HG02973 (cell line): ENCODE results near the gene DDX49.
"Not testable (repeated sequence)": the region's sequence is repeated elsewhere in the genome, so short reads cannot be mapped to it uniquely, and the experiment has no call there.

Source experiments
- ATAC-seq: cut with Tn5 transposase; IDR thresholded peaks from one replicate; pipeline ENCODE4 v1.9.1; 2021; ENCODE audit warnings: moderate library complexity; ENCODE audit not compliant: unreplicated experiment

The DDX49 gene

GRCh38 chr19:18895824-18896341, 23.6 kb upstream of the DDX49 start, which contains the start of gene CERS1:
Gene CERS1, minus strand, starts transcription at chr19:18896158. Its CDS starts 86 bp downstream, at chr19:18896072.
- no peak for ATAC-seq

DNA sequence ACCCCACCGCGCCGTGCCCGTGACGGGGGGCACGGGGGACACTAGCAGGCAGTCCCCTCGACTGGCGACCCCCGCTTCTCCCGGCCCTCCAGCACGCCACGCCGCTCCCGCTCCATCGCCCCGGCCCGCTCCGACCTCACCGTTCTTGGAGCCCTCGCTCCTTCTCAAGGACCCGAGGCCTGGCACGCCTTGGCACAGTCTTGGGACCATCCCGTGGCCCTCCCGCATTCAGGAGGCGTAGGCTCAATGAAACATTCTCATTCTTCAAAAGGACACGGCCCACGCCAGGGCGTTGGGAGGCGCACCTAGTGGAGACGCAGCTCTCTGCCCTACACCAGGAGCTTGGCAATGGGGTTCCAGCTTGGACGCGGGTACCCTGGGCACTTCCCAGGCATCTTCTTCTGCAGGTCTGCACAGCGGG, 23.1 kb upstream of the DDX49 start:
- ATAC-seq, result no peak

DNA sequence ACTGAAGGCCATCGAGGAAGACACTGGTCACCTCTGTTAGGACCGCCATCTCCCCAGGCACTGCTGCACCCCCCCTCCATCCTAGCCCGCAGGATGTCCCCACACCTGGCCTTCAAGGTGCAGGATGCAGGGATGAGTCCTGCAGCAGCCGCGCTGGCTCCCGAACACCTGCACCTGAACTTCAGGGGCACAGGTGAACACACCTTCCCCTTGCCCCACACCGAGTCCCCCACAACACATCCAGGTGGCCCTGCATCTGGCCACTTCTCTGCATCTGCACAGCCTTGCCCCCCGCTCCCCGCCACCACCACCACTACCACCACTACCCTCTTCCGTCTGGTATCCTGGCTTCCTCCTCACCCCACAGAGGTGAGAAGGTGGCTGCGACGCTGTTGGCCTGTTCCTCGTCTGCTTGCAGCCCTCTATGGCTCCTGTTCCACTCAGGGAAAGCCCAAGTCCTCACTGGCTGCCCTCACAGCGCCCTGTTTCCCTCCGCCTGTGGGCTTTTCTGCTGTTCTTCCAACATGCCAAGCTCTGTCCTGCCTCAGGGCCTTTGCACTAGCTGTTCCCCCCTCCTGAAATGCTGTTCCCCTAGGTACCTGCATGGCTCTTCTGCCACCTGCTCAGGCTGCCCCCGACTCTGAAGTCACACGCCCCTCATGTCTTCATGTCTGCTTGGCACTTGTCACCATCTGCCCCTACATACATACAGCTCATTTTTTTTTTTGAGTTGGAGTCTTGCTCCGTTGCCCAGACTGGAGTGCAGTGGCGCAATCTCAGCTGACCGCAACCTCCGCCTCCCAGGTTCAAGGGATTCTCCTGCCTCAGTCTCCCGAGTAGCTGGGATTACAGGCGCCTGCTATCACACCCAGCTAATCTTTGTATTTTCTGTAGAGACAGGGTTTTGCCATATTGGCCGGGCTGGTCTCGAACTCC, 22.2 kb upstream of the DDX49 start:
- ATAC-seq, result no peak

DNA sequence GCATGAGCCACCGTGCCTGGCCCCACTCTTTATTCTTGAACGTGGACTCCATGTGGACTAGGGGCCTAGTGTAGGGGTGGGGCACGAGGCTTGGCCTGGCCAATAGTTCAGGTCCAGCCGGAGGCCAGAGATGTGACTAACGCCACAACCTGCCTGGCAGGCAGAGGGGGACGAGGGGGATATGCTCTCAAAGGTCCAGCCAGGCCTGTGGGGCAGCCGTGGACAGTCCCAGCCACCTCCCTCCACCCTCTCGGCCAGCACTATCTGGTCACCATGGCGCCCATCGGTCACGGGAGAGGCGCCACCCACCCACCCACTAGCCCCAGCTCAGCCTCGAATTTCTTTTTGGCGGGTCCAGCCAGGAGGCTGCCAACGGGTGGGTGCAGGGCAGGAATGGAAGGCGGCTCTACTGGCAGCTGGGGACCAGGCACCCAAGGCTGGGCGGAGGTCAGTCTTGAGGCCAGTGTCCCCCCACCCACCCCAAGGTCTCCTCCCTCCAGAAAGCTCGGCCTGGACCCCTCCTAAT, 21.4 kb upstream of the DDX49 start:
- ATAC-seq, result no peak

DNA sequence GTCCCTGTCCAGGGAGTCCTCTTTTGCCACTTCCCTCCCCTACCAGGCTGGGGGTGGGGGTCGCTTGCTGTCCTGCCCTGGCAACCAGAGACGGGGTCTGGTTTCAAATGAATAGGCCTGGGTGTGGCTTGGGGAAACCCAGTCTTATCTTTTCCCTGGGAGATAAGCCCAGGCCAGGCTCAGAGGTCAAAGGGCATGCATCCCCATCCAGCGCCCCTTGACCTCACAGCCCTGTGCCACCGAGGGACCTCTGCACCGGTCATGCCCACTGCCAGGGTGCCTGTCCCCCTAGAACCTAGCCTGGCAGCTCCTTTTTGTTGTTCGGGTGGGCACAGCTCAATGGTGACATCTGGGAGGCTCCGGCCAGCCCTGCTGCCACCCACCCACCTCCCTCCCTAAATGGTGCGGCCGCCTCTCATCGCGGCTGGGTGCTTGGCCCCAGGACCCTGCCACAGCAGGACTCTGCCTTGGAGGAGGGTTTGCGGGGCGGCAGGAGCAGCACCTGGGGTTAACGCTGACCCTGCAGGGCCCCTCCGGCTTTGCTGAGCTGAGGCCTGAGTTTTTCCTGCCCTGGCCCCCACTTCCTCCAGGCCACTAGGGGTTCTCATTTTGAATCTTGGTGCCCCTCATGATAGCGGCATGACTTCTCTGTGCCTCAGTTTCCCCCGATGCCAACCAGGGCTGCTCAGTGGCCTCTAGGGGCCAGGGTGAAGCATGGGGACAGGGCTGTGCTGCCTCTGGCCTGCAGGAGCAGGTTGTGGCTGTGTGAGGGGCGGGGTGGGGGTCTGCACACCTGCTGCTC, 20.7 kb upstream of the DDX49 start:
- no peak for ATAC-seq

DNA sequence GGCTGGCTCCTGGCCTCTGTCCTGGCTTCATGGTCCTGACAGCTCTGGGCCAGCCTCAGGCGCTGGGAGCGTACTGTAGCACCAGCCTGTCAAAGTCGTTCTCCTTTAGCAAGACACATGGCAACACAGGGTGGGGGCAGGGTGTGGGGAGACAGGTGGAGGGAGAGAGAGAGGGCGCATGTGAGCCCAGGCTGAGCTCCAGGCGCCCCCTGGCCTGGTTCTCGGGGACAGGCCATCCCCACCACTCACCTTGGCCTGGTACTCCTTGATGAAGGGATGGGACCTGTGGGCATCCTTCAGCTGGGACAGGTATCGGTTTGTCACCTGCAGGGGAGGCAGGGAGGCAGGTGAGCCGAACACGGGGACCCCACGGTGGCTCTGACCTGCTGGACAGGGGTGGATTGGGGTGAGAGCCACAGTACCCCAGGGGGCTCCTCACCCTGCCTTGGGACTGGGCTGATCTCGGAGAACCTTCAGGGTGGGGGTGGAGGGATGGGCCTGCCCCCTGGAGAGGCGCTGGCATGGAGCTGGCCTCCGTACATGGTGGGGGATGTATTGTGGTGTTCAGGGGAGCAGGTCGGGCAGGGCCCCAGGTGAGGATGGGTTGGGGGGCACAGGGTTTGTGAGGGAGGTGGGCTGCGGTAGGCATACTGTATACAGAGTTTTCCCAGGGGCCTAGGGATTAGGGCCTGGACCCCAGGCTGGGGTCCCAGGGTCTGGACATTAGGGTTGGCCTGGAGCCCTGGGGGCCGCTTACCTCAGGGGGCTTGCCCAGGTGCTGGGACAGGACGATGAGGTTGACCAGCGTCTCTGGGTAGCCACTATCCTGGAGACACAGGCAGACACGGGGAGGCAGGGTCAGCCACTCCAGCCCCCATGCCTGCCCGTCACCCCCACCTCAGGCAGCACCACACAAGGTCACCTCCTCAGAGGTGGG, 19.6 kb upstream of the DDX49 start:
- ATAC-seq, result no peak

GRCh38 chr19:18900700-18901481, 18.6 kb upstream of the DDX49 start:
- ATAC-seq, result no peak

- no peak for ATAC-seq
These were observed 18.0 kb upstream of the DDX49 start for GRCh38 chr19:18901491-18901890.

DNA sequence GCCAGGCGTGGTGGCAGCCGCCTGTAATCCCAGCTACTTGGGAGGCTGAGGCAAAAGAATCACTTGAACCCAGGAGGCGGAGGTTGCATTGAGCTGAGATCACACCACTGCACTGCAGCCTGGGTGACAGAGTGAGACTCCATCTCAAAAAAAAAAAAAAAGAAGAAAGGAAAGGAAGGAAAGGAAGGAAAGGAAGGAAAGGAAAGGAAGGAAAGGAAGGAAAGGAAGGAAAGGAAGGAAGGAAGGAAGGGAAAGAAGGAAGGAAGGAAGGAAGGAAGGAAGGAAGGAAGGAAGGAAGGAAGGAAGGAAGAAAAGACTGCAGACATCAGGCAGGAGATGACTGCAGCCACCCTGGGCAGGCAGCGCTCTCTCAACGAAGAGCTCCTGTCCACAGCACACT, 17.0 kb upstream of the DDX49 start:
- ATAC-seq, result not testable (repeated sequence)

DNA sequence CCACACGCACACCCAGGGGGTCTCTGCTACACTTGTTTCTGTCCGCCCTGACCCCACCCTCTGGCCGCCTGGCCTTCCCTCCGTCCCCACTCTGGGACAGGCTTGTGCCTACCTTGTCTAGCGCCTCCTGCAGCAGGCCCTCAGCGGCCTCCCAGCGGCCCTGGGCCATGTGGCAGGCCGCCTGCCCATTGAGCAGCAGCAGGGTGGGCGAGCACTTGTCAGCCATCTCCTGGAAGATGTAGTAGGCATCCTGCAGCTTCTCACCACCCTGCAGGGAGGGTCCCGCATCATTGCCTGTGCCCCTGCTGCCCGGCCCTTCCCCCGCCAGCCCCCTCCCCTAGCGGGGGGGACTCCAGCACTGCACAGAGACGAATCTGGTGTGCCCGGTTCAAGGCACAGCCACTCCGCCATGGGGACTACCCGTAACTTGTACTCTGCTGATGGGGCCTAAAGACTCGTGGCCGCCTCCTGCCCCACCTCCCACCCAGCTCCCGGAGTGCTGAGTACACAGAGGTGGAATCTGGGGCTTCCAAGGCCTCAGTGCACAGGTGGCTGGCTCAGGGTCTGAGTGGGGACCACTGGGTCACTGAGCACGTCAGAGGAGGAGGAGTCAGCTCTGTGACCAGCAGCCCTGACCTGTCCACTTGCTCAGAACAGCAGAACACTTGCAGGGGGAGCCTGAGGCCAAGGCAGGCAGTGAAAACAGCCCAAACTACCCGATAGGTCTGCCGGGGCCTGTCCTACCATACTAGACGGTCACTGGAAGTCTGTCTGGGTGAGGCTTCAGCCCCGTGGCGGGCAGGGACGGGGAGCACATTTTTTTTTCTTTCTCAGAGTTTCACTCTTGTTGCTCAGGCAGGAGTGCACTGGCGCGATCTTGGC, 16.1 kb upstream of the DDX49 start:
- no peak for ATAC-seq

DNA sequence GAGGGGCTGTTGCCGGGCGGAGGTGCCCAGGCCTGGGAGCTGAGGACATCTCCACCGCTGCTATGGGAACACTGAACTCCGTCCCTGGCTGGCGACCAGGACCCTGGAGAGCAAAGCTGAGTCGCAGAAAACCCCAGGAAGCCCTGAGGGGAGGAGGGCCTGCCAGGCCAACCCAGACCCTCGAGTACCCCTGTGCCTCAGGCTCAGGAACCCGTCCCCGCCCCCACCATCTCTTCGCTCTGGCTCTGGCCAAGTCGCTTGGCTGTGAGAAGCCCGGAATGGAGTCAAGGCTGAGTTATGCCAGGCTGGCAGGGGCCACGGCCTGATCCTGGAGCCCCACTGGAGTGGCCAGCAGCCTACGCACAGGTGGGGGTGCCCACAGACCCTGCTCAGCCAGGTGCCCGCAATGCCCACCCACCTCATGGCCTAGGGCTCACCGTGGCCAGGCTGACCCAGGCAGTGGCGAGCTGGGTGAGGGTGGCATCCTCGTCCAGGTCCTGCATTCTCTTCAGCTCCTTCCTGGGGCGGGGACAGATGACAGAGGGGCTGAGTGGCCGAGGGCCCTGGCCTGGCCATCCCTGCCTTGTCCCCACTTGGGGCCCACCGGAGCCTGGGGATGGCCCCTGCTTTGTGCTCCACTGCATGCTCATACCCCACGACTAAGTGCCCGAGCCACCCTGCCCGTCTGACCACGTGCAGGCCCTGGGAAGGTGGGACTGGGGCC, 15.0 kb upstream of the DDX49 start:
- no peak for ATAC-seq

DNA sequence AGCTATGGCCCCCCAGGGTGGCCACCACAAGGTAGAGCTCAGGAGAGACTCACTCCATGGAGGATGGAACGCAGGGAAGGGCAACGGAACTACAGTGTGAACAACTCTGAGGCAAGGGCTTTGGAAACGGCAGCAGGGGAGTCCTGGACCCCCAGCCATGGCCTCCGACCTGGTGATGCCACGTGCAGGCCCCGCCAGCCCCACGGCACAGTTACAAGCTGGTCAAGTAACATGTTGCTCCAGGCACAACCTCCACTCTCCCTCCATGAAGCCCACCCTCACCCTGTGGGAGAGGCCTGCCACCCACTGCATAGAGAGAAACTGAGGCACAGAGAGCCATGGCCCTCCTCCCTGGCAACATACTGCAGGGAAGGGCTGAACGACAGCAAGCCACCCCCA, 14.5 kb upstream of the DDX49 start:
- ATAC-seq, result no peak

DNA sequence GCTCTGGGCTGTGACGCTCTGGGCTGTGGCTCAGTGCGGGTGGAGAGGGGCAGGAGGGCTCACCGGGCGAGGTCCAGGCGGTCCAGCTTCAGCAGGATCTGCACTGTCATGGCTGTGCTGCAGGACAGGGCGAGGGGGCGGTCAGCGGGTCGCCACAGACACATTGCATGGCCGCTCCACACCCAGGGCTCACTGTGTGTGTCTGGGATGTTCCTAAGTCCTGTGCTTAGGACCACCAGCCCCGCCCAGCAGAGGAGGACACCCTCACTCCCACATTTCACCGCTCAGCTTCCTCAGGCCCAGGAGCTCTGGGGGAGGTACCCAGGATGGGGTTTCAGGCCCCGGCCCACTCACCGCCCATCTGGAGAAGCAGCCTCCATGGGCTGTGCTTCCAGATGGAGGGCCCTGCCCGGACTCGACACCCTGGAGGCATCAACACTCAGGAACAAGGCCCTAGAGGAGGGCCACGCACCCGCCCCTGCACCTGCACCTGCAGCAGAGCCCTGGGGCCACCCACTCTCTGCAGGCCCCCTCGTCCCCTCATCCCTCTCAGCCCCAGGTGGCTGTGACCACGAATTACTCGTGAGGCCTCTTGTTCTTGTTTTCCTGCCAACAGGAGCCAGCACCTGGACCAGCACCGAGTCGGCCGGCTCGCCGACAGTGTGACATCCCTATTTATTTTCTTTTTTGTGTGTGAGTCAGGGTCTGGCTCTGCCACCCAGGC, 13.8 kb upstream of the DDX49 start:
- no peak for ATAC-seq

DNA sequence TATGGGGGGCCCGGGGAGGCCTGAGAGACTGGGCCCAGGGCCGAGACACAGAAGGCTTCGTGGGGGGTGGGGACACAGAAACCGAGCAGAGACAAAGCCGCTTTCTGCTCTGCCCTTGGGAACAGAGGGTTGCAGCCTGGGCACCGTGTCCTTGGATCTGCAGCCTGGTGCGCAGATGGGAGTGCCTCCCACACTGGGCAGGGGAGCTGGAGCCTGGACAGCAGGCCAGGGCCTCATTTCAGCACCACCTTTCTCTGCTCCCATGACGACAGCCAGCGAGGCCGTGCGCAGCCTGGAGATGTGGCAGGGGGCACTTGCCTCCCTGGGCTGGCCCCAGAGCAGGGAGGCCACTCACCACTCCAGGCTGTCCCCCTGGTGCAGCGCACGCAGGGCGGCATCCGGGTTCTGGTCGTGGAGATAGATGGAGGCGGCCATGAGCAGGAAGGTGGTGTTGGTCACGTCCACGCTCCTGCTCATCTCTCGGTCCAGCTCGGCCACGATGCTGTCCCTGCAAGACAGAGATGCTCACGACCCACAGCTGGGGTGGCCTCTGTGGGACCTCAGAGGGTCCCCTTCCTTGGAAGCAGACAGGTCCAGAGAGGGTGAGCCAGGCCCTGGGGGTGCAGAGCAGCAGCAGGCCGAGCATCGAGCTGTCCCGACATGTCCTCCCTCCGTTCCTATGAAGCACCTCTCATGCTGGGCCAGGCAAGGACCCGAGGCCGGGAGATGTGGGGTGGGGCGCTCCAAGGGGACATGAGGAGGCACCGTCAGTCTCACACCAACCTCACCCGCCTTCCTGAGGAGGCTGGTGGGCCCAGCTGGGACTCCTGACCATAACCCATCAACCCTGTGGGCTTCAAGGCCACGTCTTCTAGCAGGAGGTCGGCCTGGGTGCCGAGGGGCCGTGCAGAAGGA, 12.7 kb upstream of the DDX49 start:
- no peak for ATAC-seq

DNA sequence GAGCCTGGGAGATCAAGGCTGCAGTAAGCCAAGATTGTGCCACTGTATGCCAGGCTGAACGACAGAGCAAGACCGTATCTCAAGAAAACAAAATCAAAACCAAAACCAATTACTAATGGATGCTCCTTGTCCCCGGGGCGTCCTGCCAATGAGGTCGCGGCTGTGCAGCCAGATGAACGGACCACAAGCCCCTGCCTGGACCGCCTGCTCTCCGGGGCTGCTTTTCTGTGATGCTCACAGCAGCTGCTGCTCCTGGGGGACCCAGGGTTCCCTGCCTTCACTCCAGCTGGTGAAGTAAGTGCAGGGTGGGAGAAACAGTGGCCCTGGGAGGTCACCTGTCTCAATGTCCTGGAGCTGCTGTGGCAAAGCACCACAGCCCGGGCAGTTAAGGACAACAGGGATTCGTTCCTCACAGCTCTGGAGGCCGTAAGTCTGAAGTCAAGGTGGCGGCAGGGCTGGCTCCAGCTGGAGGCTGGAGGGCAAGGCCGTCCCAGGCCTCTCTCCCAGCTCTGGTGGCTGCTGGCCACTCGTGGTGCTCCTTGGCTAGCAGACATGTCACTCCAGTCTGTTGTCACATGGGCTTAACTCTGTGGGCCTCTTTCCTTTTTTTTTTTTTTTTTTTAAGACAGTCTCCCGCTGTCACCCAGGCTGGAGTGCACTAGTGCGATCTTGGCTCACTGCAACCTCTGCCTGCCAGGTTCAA, 10.4 kb upstream of the DDX49 start:
- no peak for ATAC-seq

DNA sequence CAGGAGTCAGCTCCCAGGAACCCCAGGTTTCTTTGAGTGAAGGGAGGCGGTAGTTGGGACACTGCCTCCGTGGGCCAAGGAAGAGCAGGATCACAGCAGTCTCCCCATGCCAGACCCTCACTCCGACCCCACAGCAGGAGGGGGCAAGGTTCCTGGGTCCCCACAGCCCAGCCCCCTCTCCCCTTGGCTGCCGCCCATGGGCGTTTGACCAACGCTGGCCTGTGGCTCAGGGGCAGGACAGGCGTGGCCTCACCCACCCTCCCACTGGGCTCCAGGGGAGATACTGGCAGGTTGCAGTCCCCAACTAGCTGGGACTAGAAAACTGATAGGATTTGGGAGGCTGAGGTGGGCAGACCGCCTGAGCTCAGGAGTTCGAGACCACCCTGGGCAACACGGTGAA, 9.5 kb upstream of the DDX49 start:
- no peak for ATAC-seq
